ENCODE results near the gene CERS5.

CERS5 gene

GRCh38 chr12:50188241-50188781, 21.1 kb upstream of the CERS5 start:
- TF ChIP-seq, protein P1, sequence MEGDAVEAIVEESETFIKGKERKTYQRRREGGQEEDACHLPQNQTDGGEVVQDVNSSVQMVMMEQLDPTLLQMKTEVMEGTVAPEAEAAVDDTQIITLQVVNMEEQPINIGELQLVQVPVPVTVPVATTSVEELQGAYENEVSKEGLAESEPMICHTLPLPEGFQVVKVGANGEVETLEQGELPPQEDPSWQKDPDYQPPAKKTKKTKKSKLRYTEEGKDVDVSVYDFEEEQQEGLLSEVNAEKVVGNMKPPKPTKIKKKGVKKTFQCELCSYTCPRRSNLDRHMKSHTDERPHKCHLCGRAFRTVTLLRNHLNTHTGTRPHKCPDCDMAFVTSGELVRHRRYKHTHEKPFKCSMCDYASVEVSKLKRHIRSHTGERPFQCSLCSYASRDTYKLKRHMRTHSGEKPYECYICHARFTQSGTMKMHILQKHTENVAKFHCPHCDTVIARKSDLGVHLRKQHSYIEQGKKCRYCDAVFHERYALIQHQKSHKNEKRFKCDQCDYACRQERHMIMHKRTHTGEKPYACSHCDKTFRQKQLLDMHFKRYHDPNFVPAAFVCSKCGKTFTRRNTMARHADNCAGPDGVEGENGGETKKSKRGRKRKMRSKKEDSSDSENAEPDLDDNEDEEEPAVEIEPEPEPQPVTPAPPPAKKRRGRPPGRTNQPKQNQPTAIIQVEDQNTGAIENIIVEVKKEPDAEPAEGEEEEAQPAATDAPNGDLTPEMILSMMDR (IDR thresholded peaks at IDR 0.05; ENCODE audit: low read depth, low read length, missing control alignments), result no peak
- no peak overlapping the region for H3K4me3 ChIP-seq (replicated peaks; ENCODE audit: low read depth, low read length)
- no peak for DNase-seq (ENCODE audit: extremely low read depth, low read depth)

DNA sequence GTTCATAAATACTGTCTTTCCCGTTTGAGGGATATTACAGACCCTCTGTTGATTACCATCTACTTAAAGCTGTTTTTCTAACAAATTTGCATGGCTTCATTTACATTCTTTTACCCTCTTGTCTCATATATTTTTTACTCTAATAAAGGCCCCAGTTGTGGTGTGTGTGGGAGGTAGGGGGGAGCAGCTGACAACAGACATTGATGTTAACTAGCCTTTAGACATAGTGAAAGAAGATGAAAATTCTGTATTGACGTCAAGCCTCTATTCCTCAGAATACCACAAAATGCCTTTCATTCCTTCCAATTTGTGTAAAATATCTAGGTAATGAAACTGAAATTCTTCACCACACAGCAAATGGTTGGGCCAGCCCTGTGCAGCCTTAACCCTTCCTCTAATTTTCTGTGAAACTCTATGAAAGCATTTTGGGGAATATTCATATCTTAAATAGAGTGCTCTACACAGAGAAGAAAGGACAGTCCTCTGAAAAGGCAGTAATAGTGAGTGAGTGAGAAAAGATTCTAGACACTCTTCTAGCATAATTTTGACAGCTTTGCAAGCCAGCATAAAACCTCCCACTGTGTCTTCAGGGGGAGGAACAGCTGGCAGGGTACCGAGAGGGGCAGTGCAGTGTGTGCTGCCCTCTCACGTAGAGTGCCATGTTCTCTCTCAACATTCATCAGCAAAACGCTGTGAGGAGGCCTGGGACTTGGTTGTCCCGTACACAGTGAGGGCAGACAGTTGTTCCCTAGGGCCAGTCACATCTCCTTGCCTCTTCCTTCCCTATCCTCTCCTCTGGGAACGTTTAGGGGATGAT, 20.1 kb upstream of the CERS5 start:
- no peak overlapping the region for H3K4me3 ChIP-seq (replicated peaks; ENCODE audit: low read depth, low read length)
- TF ChIP-seq, protein P1 (IDR thresholded peaks at IDR 0.05; ENCODE audit: low read depth, low read length, missing control alignments), result no peak
- DNase-seq (ENCODE audit: extremely low read depth, low read depth), result no peak

GRCh38 chr12:50186681-50187080, 19.5 kb upstream of the CERS5 start:
- H3K4me3 ChIP-seq (replicated peaks; ENCODE audit: low read depth, low read length), result no peak overlapping the region
- TF ChIP-seq, protein P1 (IDR thresholded peaks at IDR 0.05; ENCODE audit: low read depth, low read length, missing control alignments), result no peak
- DNase-seq (ENCODE audit: extremely low read depth, low read depth), result no peak

GRCh38 chr12:50185970-50186663, 18.9 kb upstream of the CERS5 start:
- no peak for DNase-seq (ENCODE audit: extremely low read depth, low read depth)
- H3K4me3 ChIP-seq (replicated peaks; ENCODE audit: low read depth, low read length), result no peak overlapping the region
- TF ChIP-seq, protein P1 (IDR thresholded peaks at IDR 0.05; ENCODE audit: low read depth, low read length, missing control alignments), result no peak

- TF ChIP-seq, protein P1 (IDR thresholded peaks at IDR 0.05; ENCODE audit: low read depth, low read length, missing control alignments), result no peak
- H3K4me3 ChIP-seq (replicated peaks; ENCODE audit: low read depth, low read length), result no peak overlapping the region
- DNase-seq (ENCODE audit: extremely low read depth, low read depth), result no peak
Observed at GRCh38 chr12:50185301-50185895, 18.2 kb upstream of the CERS5 start.

DNA sequence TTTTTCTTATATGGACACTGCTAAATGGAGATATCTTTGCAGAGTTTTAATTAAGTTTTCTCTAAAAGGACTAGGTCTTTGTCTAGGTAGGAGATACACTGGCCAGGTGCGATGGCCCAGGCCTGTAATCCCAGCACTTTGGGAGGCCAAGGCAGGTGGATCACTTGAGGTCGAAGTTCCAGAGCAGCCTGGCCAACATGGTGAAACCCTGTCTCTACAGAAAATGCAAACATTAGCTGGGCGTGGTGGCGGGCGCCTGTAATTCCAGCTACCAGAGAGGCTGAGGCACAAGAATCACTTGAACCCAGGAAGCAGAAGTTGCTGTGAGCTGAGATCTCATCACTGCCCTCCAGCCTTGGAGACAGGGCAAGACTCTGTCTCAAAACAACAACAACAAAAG, 17.1 kb upstream of the CERS5 start:
- TF ChIP-seq, protein P1 (IDR thresholded peaks at IDR 0.05; ENCODE audit: low read depth, low read length, missing control alignments), result no peak
- H3K4me3 ChIP-seq (replicated peaks; ENCODE audit: low read depth, low read length), result no peak overlapping the region
- no peak for DNase-seq (ENCODE audit: extremely low read depth, low read depth)
